K562 (cell line): ENCODE measurements around the gene NDUFS6.

Experiments
- DPF2 ChIP-seq: fragments of 450-650 bp; IDR thresholded peaks from 2 replicates; pipeline ENCODE4 v1.6.1; 2016
- EZH2 ChIP-seq: IDR thresholded peaks from 2 replicates; pipeline ENCODE4 v1.6.1; 2012; ENCODE audit warnings: low read depth, mild to moderate bottlenecking, inconsistent platforms, low read length, borderline replicate concordance
- KAT8 ChIP-seq: fragments of 450-650 bp; IDR thresholded peaks from 2 replicates; pipeline ENCODE4 v1.6.1; 2016; ENCODE audit warnings: low read depth, mild to moderate bottlenecking
- PRMT5 ChIP-seq: sonication (generic); formaldehyde crosslinking; IDR thresholded peaks from 2 replicates; pipeline ENCODE4 v1.5.0; 2020; ENCODE audit warnings: missing genetic modification reagents
- SIRT6 ChIP-seq: IDR thresholded peaks from one replicate; pipeline ENCODE4 v1.6.1; 2012; ENCODE audit warnings: low read depth, mild to moderate bottlenecking, control low read depth, inconsistent platforms, low read length, moderate library complexity
- STAT5A ChIP-seq: IDR thresholded peaks from 2 replicates; pipeline ENCODE4 v1.6.1; 2012; ENCODE audit warnings: low read length, inconsistent platforms, borderline replicate concordance
- ZNF311 ChIP-seq: fragments of 250-450 bp; sonication (Bioruptor Pico); IDR thresholded peaks from 2 replicates; pipeline ENCODE4 v1.4.0; 2020; ENCODE audit warnings: mild to moderate bottlenecking, moderate library complexity
- TF ChIP-seq, protein P1 (sequence below): sonication (generic); formaldehyde crosslinking; IDR thresholded peaks from 2 replicates; pipeline ENCODE4 v1.8.1; 2022; ENCODE audit warnings: missing genetic modification reagents
- TF ChIP-seq, protein P2 (sequence below): sonication (generic); formaldehyde crosslinking; IDR thresholded peaks from 2 replicates; pipeline ENCODE4 v1.8.0; 2022; ENCODE audit warnings: mild to moderate bottlenecking, missing genetic modification reagents

DNA sequence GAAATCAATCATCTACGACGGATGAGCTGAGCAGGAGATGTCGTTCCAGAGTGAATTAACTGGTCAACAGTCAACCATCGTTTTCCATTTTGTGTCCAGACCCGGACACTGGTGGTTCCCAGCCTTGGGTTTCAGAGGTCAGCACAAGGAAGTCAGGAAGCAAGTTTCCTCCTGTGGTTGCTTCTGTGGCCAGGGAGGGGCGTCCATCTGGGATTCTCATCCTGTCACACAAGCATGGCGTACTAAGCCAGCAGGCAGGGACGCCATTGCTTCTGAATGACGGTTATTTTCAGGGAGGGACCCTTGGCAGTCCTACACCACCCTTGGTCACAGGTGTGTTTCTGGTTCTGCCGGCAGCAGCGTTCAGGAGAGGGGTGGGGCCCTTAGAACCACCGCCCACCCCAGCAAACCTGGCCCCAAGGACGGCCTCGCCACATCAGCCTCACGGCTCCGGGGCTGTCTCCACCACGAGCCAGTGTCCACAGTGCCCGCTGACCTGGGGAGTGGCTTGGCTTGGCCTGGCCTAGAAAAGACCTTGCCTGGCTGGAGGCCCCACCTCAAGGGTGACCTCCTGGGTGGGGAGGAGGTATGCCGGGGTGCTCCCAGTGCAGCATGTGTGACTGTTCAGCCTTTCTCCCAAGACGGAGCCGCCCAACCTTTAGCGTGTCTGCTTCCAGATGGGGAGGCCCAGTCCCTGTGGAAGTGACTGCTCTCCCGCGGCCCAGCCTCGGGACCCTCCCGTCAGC, 25.2 kb downstream of the NDUFS6 start:
- TF ChIP-seq, protein P1, sequence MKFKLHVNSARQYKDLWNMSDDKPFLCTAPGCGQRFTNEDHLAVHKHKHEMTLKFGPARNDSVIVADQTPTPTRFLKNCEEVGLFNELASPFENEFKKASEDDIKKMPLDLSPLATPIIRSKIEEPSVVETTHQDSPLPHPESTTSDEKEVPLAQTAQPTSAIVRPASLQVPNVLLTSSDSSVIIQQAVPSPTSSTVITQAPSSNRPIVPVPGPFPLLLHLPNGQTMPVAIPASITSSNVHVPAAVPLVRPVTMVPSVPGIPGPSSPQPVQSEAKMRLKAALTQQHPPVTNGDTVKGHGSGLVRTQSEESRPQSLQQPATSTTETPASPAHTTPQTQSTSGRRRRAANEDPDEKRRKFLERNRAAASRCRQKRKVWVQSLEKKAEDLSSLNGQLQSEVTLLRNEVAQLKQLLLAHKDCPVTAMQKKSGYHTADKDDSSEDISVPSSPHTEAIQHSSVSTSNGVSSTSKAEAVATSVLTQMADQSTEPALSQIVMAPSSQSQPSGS (CRISPR knock-in tag), result no peak
- TF ChIP-seq, protein P2, sequence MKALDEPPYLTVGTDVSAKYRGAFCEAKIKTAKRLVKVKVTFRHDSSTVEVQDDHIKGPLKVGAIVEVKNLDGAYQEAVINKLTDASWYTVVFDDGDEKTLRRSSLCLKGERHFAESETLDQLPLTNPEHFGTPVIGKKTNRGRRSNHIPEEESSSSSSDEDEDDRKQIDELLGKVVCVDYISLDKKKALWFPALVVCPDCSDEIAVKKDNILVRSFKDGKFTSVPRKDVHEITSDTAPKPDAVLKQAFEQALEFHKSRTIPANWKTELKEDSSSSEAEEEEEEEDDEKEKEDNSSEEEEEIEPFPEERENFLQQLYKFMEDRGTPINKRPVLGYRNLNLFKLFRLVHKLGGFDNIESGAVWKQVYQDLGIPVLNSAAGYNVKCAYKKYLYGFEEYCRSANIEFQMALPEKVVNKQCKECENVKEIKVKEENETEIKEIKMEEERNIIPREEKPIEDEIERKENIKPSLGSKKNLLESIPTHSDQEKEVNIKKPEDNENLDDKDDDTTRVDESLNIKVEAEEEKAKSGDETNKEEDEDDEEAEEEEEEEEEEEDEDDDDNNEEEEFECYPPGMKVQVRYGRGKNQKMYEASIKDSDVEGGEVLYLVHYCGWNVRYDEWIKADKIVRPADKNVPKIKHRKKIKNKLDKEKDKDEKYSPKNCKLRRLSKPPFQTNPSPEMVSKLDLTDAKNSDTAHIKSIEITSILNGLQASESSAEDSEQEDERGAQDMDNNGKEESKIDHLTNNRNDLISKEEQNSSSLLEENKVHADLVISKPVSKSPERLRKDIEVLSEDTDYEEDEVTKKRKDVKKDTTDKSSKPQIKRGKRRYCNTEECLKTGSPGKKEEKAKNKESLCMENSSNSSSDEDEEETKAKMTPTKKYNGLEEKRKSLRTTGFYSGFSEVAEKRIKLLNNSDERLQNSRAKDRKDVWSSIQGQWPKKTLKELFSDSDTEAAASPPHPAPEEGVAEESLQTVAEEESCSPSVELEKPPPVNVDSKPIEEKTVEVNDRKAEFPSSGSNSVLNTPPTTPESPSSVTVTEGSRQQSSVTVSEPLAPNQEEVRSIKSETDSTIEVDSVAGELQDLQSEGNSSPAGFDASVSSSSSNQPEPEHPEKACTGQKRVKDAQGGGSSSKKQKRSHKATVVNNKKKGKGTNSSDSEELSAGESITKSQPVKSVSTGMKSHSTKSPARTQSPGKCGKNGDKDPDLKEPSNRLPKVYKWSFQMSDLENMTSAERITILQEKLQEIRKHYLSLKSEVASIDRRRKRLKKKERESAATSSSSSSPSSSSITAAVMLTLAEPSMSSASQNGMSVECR (CRISPR knock-in tag), result no peak
- no peak for TF ChIP-seq SIRT6
- TF ChIP-seq PRMT5 (CRISPR knock-in tag), result no peak
- no peak for TF ChIP-seq ZNF311 (CRISPR knock-in tag)
- no peak for TF ChIP-seq KAT8
- TF ChIP-seq DPF2, result no peak
- TF ChIP-seq EZH2, result no peak
- no peak for TF ChIP-seq STAT5A
